K562 (cell line): Measurements from ENCODE around the gene PRR7. TPM values are rescaled to one million over a fixed set of nuclear protein-coding genes. Genes with fewer than 3 reads are reported as not detected.

ENCODE experiments used
- CBFA2T2 ChIP-seq: fragments of 450-650 bp; conservative IDR thresholded peaks from 2 replicates; pipeline ENCODE4 v1.6.1; 2017; ENCODE audit warnings: mild to moderate bottlenecking
- CBFB ChIP-seq: sonication (generic); formaldehyde crosslinking; IDR thresholded peaks from 2 replicates; pipeline ENCODE4 v1.4.0; 2020; ENCODE audit warnings: mild to moderate bottlenecking, missing genetic modification reagents
- CBX8 ChIP-seq: fragments of 200-600 bp; sonication (generic); IDR thresholded peaks from 2 replicates; pipeline ENCODE4 v1.6.1; 2012; ENCODE audit warnings: borderline replicate concordance, mixed run types, low read depth, mild to moderate bottlenecking, moderate library complexity, mixed read lengths, low read length, control low read depth, inconsistent platforms; ENCODE audit not compliant: poor library complexity, severe bottlenecking; ENCODE audit errors: extremely low read depth
- CTBP1 ChIP-seq: fragments of 450-650 bp; IDR thresholded peaks from 2 replicates; pipeline ENCODE4 v1.6.1; 2016; ENCODE audit warnings: borderline replicate concordance
- FOXM1 ChIP-seq, 2 experiments: fragments of 450-650 bp in 1 of 2; sonication (generic) in 1 of 2; formaldehyde crosslinking in 1 of 2; IDR thresholded peaks; 2 replicates each; pipeline versions ENCODE4 v1.6.1 to v1.9.0; 2017 to 2022; ENCODE audit warnings: low read depth in 2 of 2, mild to moderate bottlenecking in 2 of 2, missing genetic modification reagents in 1 of 2, moderate library complexity in 1 of 2
- RBM15 ChIP-seq: fragments of 200-400 bp; formaldehyde crosslinking; IDR thresholded peaks from 2 replicates; pipeline ENCODE4 v1.6.1; 2018; ENCODE audit warnings: mild to moderate bottlenecking, low read length, moderate library complexity; ENCODE audit not compliant: insufficient read depth
- STAT5B ChIP-seq: fragments of 250-450 bp; sonication (Bioruptor Pico); IDR thresholded peaks from 2 replicates; pipeline ENCODE4 v1.8.0; 2021; ENCODE audit warnings: mild to moderate bottlenecking, inconsistent platforms
- TARDBP ChIP-seq: fragments of 450-650 bp; IDR thresholded peaks from 2 replicates; pipeline ENCODE4 v1.6.1; 2016
- TCF7 ChIP-seq: sonication (generic); IDR thresholded peaks from 2 replicates; pipeline ENCODE4 v1.6.1; 2016; ENCODE audit warnings: antibody characterized with exemption, borderline replicate concordance
- ZBTB7A ChIP-seq: IDR thresholded peaks from 2 replicates; pipeline ENCODE4 v1.6.1; 2011; ENCODE audit warnings: low read depth, mild to moderate bottlenecking, low read length, moderate library complexity, borderline replicate concordance; ENCODE audit not compliant: control insufficient read depth
- ZFPM2 ChIP-seq: fragments of 250-450 bp; sonication (Bioruptor Pico); IDR thresholded peaks from 2 replicates; pipeline ENCODE4 v1.5.1; 2022; ENCODE audit warnings: mild to moderate bottlenecking
- ZNF3 ChIP-seq: fragments of 250-450 bp; sonication (Bioruptor Pico); IDR thresholded peaks from 2 replicates; pipeline ENCODE4 v1.5.0; 2021; ENCODE audit warnings: mild to moderate bottlenecking, moderate library complexity
- ZNF444 ChIP-seq: fragments of 250-450 bp; sonication (Bioruptor Pico); IDR thresholded peaks from 2 replicates; pipeline ENCODE4 v1.4.0; 2020; ENCODE audit warnings: mild to moderate bottlenecking, moderate library complexity
- ZNF57 ChIP-seq: fragments of 450-650 bp; formaldehyde crosslinking; IDR thresholded peaks from 2 replicates; pipeline ENCODE4 v1.4.0; 2020; ENCODE audit warnings: mild to moderate bottlenecking, moderate library complexity
- ZNF695 ChIP-seq: fragments of 450-650 bp; formaldehyde crosslinking; IDR thresholded peaks from 2 replicates; pipeline ENCODE4 v1.4.0; 2020; ENCODE audit warnings: mild to moderate bottlenecking, moderate library complexity
- polyA plus RNA-seq, 8 experiments: library from polyadenylated mRNA; depleted of rRNA in 4 of 8; stranded (reverse) in 5 of 8; unstranded in 3 of 8; fragments of >200 nt; fragmentation: Nextera tagmentation in 2 of 8; fragmentation: Illumina TruSeq in 1 of 8; extraction: Ambion mirVana in 2 of 8; extraction: Trizol in 1 of 8; gene quantifications; 2 replicates each; pipeline versions ENCODE4 v1.2.1 to v1.2.3, GENCODE V29; 2011 to 2014; ENCODE audit warnings: inconsistent platforms in 1 of 8, missing spikeins in 1 of 8
- total RNA-seq, 7 experiments: library from RNA; depleted of rRNA in 6 of 7; stranded (reverse); fragments of >200 nt in 6 of 7; fragmentation: Illumina TruSeq in 2 of 7; extraction: Trizol in 2 of 7; gene quantifications; 2 replicates each; pipeline versions ENCODE4 v1.2.1 to v1.2.3, GENCODE V29; 2011 to 2021; ENCODE audit warnings: low replicate concordance in 1 of 7
- TF ChIP-seq, protein P1 (sequence below): fragments of 450-650 bp; IDR thresholded peaks from 2 replicates; pipeline ENCODE4 v1.6.1; 2018; ENCODE audit warnings: mild to moderate bottlenecking, low read depth; ENCODE audit not compliant: partially characterized antibody
- TF ChIP-seq, protein P2 (sequence below): fragments of 450-650 bp; formaldehyde crosslinking; IDR thresholded peaks from 2 replicates; pipeline ENCODE4 v1.4.0; 2020; ENCODE audit warnings: mild to moderate bottlenecking, moderate library complexity
- TF ChIP-seq, protein P3 (sequence below): fragments of 250-450 bp; sonication (Bioruptor Pico); IDR thresholded peaks from 2 replicates; pipeline ENCODE4 v1.4.0; 2020; ENCODE audit warnings: borderline replicate concordance
- TF ChIP-seq, protein P4 (sequence below): sonication (generic); formaldehyde crosslinking; IDR thresholded peaks from 2 replicates; pipeline ENCODE4 v1.8.0; 2023; ENCODE audit warnings: mild to moderate bottlenecking, missing genetic modification reagents

PRR7 gene
- total and polyA plus RNA-seq, 9 of the 15 experiments (the other 6 are each of a cell fraction or from before 2014, with no cell fraction given), result 0.80 to 11.3 (median 10.4) TPM; not detected in 4

DNA sequence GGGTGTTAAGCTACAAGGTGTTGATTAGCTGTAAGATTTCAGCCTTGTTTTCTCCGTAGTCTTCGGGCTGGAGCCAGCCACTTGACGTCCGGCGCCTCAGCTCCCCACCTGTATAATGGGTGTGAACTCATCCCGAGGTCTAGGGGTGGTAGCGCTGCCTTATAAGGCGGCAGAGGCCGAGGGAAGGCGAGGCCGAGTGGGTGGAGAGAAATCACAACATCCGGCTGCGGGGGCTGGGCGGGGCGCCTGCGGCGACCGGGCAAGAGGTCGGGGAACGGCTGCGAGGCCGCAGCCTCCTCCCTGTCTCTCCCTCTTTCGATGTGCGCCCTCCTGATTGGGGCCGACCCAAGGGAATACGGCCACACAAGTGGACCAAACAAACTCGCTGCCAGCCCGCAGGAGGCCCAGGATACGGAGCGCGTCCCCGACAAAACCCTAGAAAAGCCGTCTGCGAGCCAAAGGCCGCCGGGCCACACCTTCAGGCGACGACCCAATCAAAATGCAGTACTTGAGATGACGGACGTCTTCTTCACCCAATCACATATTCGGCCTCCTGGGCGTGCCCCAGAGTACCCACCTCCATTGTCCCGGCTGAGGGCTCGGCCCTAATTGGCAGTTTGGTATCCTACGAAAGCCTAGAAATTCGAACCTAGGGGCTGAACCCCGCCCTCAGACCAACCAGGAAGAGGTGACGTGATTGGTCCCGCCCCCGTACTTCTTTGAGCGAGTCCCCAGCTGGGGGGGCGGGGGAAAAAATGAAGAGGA is 20.6 kb upstream of the PRR7 start (continued):
- TF ChIP-seq, protein P1, sequence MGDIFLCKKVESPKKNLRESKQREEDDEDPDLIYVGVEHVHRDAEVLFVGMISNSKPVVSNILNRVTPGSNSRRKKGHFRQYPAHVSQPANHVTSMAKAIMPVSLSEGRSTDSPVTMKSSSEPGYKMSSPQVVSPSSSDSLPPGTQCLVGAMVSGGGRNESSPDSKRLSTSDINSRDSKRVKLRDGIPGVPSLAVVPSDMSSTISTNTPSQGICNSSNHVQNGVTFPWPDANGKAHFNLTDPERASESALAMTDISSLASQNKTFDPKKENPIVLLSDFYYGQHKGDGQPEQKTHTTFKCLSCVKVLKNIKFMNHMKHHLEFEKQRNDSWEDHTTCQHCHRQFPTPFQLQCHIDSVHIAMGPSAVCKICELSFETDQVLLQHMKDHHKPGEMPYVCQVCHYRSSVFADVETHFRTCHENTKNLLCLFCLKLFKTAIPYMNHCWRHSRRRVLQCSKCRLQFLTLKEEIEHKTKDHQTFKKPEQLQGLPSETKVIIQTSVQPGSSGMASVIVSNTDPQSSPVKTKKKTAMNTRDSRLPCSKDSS, result no peak
- TF ChIP-seq ZNF3 (no peak), TCF7 (no peak), CBX8 (no peak), RBM15 (no peak), TARDBP (peak; percentile 56; the same call in 1 of the 2 replicates), CBFB (CRISPR knock-in tag) (peak; percentile 53; the same call in 1 of the 2 replicates), STAT5B (no peak), ZBTB7A (0 out of 2 replicates have a peak, but pooled peaks have one; percentile 54), FOXM1 (IDR thresholded peaks at IDR 0.05; ENCODE audit: low read depth) (peak; percentile 92), FOXM1 (CRISPR knock-in tag; IDR thresholded peaks at IDR 0.05; ENCODE audit: low read depth) (no peak), ZNF57 (no peak), CTBP1 (peak; percentile 69), ZFPM2 (no peak), CBFA2T2 (no peak), ZNF695 (no peak), ZNF444 (CRISPR knock-in tag) (no peak)
- TF ChIP-seq, protein P2, sequence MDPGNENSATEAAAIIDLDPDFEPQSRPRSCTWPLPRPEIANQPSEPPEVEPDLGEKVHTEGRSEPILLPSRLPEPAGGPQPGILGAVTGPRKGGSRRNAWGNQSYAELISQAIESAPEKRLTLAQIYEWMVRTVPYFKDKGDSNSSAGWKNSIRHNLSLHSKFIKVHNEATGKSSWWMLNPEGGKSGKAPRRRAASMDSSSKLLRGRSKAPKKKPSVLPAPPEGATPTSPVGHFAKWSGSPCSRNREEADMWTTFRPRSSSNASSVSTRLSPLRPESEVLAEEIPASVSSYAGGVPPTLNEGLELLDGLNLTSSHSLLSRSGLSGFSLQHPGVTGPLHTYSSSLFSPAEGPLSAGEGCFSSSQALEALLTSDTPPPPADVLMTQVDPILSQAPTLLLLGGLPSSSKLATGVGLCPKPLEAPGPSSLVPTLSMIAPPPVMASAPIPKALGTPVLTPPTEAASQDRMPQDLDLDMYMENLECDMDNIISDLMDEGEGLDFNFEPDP (CRISPR knock-in tag), result peak; percentile 72; the same call in 1 of the 2 replicates
- TF ChIP-seq, protein P3, sequence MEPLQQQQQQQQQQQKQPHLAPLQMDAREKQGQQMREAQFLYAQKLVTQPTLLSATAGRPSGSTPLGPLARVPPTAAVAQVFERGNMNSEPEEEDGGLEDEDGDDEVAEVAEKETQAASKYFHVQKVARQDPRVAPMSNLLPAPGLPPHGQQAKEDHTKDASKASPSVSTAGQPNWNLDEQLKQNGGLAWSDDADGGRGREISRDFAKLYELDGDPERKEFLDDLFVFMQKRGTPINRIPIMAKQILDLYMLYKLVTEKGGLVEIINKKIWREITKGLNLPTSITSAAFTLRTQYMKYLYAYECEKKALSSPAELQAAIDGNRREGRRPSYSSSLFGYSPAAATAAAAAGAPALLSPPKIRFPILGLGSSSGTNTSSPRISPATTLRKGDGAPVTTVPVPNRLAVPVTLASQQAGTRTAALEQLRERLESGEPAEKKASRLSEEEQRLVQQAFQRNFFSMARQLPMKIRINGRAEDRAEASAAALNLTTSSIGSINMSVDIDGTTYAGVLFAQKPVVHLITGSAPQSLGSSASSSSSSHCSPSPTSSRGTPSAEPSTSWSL (CRISPR knock-in tag), result no peak
- TF ChIP-seq, protein P4, sequence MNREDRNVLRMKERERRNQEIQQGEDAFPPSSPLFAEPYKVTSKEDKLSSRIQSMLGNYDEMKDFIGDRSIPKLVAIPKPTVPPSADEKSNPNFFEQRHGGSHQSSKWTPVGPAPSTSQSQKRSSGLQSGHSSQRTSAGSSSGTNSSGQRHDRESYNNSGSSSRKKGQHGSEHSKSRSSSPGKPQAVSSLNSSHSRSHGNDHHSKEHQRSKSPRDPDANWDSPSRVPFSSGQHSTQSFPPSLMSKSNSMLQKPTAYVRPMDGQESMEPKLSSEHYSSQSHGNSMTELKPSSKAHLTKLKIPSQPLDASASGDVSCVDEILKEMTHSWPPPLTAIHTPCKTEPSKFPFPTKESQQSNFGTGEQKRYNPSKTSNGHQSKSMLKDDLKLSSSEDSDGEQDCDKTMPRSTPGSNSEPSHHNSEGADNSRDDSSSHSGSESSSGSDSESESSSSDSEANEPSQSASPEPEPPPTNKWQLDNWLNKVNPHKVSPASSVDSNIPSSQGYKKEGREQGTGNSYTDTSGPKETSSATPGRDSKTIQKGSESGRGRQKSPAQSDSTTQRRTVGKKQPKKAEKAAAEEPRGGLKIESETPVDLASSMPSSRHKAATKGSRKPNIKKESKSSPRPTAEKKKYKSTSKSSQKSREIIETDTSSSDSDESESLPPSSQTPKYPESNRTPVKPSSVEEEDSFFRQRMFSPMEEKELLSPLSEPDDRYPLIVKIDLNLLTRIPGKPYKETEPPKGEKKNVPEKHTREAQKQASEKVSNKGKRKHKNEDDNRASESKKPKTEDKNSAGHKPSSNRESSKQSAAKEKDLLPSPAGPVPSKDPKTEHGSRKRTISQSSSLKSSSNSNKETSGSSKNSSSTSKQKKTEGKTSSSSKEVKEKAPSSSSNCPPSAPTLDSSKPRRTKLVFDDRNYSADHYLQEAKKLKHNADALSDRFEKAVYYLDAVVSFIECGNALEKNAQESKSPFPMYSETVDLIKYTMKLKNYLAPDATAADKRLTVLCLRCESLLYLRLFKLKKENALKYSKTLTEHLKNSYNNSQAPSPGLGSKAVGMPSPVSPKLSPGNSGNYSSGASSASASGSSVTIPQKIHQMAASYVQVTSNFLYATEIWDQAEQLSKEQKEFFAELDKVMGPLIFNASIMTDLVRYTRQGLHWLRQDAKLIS (CRISPR knock-in tag), result peak; percentile 84
